ENCODE results near the gene CLMP.

The CLMP gene, protein sequence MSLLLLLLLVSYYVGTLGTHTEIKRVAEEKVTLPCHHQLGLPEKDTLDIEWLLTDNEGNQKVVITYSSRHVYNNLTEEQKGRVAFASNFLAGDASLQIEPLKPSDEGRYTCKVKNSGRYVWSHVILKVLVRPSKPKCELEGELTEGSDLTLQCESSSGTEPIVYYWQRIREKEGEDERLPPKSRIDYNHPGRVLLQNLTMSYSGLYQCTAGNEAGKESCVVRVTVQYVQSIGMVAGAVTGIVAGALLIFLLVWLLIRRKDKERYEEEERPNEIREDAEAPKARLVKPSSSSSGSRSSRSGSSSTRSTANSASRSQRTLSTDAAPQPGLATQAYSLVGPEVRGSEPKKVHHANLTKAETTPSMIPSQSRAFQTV
- 0 to 0.89 (median 0.21) reads per million in 18 experiments for total RNA-seq

GRCh38 chr11:123195188-123196059 is at the start of gene CLMP:
Gene CLMP (minus strand): TSS chr11:123195248. CDS start chr11:123194940, 308 bp downstream.
- DNase-seq: no peak

- DNase-seq: no peak
Measured at GRCh38 chr11:123241874-123242543, 47.0 kb upstream of the CLMP start.

- DNase-seq: no peak
Measured at GRCh38 chr11:123241294-123241693, 46.2 kb upstream of the CLMP start.

DNA sequence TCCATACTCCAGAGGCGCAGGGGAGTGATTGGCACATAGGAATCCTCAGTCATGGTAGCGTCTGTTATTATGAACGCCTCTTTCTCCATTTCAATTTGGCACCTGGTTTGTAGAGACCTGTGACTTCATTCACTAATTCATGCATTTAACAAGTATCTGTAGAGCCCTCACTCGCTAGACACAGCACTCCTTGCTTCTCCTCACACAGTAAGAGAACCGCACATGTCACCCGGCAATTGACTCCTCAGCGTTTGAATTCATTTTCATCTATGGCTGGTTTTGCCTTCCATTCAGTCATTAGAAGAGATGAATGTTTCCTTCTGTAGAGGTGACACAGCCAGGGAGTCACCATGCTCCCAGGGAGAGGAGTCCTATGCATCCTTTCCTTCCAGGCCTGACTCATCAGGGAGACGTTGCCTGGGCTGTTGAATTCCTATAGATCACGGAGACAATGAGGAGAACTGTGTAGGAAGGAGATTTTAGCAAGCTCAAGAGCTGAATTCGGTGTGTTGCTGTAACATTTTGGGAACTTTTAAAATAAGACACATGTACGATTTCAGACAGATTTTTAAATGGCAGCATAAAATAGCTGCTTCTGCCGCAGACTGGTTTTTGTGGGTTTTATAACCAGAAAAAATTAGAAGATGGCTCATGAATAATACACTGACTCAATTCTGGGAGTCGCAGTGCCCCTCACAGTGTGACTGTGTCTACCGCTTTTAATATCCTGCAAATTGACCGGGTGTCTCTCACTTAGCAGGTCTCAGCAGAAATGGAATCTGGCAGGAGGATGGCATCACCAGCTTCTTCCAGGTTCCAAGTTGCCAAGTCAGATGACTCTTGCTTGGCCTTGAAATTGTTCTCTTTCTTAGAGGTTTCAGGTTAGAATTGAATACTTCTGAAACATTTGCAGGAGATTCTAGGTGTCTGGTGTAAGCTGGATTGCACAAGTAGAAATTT is 44.4 kb upstream of the CLMP start:
- DNase-seq: no peak

GRCh38 chr11:123238297-123238696 is 43.2 kb upstream of the CLMP start:
- peak; percentile 86 to 93 for DNase-seq

DNA sequence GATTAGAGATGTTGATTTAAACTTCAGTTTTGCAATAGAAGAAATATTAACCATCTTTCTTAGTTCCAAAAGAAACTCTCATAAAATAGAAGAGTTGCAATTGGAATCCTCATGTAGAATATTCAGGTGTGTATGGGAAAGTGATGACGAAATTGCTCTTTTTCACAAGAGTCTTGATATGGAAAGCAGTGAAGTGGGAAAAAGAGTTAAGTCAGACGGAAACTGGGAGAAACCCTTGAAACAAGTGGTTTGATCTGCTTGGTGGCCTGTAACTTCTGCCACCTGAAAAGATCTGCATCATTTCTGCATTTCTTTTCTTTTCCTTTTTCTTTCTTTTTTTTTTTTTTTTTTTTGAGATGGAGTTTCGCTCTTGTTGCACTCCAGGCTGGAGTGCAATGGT is 41.8 kb upstream of the CLMP start:
- DNase-seq: no peak

DNA sequence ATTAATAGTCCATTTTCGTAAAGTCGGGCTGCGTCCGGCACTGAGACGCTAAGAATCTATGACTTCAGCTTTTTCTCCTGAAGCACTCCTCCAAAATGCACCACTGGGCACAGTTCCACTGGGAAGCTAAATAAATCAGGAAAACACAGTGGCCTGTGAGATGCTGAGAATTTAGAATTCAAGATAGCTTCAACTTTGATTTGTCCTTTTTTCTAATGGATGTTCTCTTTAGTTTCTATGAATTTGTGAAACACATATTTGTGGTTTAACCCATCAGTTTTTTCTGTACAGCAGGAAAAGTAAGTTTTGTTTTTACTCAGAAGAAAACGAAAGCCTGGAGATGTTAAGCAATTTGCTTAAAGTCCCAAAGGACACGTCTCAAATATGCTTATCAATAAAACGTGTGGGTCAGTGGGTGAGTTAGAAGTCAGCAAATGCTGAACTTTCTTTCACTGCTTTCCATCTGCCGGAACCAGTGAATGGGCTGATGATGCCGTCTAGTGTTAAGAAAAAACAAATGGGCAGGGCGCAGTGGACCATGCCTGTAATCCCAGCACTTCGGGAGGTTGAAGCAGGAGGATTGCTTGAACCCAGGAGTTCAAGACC is 40.7 kb upstream of the CLMP start:
- no peak for DNase-seq

- DNase-seq: peak; percentile 20 to 28
Measured at GRCh38 chr11:123235117-123235655, 40.1 kb upstream of the CLMP start.

GRCh38 chr11:123233975-123234334 is 38.9 kb upstream of the CLMP start:
- DNase-seq: peak; percentile 53 to 61

GRCh38 chr11:123233280-123233974 is 38.4 kb upstream of the CLMP start:
- DNase-seq: no peak

DNA sequence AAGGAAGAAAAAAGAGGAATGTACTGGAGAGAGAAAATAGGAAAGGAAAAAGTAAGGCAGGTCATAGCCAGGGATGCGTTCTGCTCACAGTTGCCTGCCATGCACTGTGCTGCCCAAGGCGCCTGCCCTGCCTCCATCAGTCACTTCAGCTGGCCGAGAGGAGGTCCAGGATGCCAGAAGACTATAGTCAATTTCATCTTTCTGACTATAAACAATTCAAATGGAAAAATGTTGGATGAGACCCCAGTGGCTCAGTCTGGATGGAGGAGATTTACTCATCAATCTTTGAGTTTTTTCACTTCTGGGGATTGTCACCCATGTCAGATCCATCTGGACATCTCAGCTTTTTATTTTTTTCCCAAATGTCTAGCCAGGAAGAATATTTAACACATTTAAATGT is 36.7 kb upstream of the CLMP start:
- no peak for DNase-seq

GRCh38 chr11:123231256-123231655 is 36.2 kb upstream of the CLMP start:
- DNase-seq: no peak

DNA sequence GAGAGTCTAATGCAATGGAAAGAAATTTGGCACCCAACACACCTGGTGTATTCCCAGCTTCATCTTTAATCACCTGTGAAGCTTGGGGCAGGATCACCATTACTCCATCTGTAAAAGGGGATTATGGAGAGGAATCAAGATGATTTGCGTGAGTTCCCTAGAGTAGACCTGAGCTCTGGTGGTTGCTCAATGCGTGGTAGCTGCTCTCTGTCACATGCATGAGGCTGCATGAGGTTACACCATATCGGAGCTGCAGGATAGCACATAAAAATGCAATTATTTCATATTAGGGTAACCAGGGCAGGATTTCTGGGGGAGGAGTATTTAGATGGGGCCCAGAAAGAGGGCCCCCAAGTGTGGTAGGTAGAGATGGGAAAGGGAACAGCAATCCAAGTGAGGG is 35.3 kb upstream of the CLMP start:
- DNase-seq: peak; percentile 30 to 61

DNA sequence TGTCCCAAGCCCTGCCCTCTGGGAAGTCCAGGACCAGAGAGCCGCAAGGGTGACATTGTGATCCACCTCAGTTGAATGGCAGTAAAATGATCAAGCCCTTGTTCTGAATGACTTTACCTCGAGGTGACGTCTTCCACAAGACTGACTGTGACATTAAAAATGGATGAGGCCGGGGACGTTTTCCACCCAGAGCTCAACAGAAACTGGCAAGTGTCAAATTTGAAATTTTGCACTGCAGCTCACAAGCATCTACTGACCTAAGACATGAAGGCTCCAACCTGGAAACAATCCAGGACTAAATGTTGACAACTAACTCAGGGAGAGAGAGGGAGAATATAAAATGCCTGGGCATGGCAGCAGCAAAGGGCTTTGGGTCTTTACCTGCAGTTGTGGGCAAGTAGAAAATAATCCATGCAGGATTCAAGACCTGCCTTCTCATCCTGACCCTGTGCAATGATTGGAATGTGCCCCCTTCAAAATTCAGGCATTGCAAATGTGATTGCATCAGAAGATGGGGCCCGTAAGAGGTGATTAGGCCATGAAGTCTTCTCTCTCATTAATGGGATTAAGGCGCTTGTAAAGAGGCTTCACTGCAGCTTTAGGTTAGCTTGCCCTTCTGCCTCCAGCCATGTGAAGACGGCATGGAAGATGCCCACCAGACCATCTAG is 33.6 kb upstream of the CLMP start:
- DNase-seq: no peak

DNA sequence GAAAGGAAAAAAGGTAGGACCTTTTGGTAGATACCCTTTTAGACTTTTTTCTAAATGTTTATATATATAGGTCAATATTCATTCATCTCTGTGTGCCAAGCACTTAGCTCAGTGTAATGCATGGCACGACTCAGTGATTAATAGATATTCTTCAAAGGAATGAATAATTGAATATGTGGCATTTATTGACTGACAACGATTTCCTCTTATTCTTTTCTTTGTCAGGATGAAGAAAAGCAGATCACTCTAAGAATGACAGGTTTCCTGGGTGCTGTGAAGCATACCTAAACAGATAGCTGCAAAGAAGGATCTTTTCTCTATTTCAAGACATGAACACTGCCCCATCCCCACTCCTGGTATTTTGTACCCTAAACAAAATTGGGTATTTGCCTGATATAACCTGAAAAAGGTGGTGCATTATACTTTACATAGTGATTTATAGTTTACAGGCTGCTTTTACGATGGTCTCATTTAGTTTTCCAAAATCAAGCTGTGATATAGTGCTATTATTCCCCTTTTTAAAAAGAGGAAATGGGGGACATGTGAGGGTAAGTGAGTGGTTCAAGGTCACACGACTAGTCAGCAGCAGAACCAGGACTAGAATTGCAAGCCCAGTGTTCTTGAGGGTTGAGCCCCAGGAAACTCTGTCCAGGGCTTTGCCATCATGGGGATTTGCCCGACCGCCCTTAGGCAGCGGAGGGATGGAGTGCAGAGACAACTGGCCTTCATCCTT is 32.9 kb upstream of the CLMP start:
- DNase-seq: peak; percentile 46 to 70

GRCh38 chr11:123221584-123221983 is 26.5 kb upstream of the CLMP start:
- DNase-seq: no peak

DNA sequence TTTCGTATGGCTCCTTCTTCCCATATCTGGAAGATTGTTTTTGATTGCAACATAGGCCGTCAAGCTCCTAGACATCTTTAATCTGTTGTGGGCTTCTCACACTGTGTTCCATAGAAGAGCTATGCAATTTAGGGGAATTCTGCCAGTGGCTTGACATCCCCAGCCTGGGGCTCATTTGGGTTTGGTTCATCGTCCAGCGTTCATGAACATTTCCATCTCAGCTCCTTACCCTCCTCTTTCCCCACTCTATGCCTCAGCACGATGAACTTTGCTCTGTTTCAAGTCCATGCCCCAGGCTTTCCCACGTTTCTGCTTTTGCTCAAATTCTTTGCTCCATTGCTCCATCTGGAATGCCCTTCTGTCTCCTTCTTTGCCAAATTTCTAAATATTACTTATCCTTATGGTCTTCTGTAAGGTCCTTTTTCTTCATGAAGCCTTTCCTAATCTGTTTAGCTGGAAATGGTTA is 26.1 kb upstream of the CLMP start:
- DNase-seq: no peak

GRCh38 chr11:123219066-123219690 is 24.1 kb upstream of the CLMP start:
- no peak for DNase-seq

DNA sequence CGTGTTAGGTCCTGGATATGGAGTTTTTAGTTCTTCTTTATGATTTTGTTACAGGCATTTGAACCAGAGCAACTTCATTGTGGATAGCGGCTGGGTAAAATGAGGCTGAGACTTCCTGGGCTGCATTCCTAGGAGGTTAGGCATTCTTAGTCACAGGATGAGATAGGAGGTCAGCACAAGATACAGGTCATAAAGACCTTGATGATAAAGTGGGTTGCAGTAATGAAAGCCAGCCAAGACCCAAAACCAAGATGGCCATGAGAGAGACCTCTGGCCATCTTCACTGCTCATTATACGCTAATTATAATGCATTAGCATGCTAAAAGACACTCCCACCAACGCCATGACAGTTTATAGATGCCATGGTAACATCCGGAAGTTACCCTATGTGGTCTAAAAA is 23.4 kb upstream of the CLMP start:
- no peak for DNase-seq

All from inflammatory macrophage (primary cell).